DMS 273 (cell line): ENCODE results near the gene CD244.
"Not testable (repeated sequence)": the region's sequence is repeated elsewhere in the genome, so short reads cannot be mapped to it uniquely, and the experiment has no call there.

Experiments used
- DNase-seq: peaks from one replicate; lab custom pipeline; 2025; ENCODE audit not compliant: unreplicated experiment; lab: John Stamatoyannopoulos, UW

CD244 gene

DNA sequence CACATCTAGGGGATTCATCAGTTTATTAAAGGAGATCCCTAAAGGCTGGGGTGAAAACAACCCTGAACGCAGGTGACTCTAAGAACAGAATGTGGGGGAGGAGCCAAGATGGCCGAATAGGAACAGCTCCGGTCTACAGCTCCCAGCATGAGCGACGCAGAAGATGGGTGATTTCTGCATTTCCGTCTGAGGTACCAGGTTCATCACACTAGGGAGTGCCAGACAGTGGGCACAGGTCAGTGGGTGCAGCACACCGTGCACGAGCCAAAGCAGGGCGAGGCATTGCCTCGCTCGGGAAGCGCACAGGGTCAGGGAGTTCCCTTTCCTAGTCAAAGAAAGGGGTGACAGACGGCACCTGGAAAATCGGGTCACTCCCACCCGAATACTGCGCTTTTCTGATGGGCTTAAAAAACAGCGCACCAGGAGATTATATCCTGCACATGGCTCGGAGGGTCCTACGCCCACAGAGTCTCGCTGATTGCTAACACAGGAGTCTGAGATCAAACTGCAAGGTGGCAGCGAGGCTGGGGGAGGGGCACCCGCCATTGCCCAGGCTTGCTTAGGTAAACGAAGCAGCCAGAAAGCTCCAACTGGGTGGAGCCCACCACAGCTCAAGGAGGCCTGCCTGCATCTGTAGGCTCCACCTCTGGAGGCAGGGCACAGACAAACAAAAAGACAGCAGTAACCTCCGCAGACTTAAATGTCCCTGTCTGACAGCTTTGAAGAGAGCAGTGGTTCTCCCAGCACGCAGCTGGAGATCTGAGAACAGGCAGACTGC lies 79.5 kb downstream of the CD244 start:
- DNase-seq: not testable (repeated sequence)

DNA sequence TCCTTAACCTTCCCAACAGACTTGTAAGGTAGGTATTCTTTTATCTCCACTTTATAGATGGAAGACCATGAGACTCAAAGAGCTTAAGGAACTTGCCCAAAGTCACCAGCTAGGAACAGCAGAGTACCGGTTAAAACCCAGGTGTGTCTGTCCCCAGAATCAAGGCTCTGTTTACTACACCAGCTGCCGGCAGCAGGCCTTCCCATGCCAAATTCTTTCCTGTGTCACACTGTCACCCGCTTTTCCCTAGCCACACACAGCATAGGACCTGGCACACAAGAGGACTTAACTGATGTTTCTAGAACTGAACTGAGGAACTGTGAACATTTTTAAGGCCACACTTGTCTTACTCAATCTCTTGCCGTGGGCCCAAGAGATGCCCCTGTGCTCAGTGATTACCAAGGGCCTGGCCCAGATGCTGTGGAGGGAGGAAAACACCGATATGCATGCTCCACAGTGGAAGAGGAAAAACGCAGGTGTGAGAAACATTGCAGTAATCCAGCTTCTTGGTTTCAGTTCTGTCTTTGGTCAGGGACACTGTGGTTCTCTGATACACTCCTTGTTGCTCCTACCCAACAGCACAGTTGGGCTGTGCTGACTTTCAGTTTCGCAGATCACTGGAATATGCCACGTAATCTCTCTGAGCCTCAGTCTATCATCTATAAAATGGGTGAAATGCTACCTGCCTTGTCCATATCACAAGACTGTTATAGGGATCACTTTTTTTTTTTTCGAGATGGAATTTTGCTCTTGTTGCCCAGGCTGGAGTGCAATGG lies 80.6 kb downstream of the CD244 start:
- DNase-seq: no peak

DNA sequence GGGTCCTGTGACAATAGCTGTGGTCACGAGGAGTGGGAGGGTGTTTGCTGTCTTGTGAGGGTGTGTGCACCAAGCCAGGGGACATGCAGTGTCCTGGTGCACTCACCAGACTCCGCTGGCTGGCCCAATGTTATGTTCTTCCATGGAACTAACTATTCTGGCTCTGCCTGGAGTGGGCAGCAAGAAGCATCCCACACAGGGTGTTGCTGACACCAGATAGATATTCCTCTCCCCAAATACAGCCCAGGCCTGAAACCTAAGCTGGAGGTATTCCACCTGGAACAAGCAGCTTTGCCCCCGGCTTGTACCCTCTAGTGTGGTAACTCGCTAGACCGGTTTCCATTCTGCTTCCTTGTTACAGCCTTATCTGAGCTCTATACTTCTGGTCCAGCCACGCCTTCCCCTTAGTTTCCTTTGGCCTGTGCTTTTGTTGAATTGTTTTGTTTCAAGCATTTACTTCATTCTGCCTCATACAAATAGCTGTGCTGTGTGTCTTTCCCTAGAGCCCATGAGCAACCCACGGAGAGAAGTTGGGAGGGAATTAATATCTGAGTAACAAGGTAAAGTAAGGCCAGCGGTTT lies 81.4 kb downstream of the CD244 start:
- DNase-seq: no peak

DNA sequence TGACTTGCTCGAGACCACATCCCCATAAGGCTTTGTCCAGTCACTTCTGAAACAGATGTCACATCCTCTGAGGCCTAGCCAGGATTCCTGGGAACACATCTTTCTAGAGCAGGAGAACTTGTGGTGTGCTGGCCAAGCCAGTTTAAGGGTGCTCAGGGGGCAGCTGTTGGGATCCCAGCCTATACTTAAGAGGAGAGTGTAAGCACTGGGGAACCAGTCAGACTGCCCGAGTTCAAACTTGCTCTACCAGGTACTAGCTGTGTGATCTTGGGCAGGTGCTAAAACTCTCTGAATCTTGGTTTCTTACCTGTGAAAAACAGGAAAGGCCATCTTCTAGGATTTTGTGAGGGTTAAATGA lies 82.3 kb downstream of the CD244 start:
- no peak for DNase-seq
